ENCODE results near the gene ANKFN1.

DNA sequence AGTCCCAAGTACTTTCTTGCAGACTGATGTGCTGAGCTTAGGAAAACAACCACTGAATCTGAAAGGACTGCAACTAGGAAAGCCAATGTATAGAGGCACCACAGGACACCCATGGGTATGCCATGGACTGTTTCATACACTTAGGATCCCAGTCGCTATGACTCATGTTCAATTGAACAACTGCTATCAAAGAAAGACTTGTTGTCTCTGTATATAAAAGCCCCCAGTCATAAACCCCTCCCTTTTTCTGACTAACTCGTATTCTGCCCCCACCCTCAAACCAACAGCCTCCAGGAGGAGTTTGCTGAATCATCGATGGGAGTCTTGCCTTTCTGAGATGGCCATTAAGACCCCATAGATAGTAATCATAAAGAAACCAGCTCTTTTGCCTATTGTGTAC lies 205.4 kb downstream of the ANKFN1 start:
- TF ChIP-seq ZBTB34 (CRISPR knock-in tag; IDR thresholded peaks at IDR 0.05) (no peak), POLR2A (IDR thresholded peaks at IDR 0.05; ENCODE audit: insufficient read depth in 1 of 2, low read depth in 2 of 2, low read length in 2 of 2) (no peak), EZH2 (conservative IDR thresholded peaks at IDR 0.05; ENCODE audit: low read depth, low read length) (no peak), MXI1 (IDR thresholded peaks at IDR 0.05; ENCODE audit: borderline replicate concordance, low read depth, low read length) (no peak), FOXP1 (IDR thresholded peaks at IDR 0.05) (no peak), FOXP1 (CRISPR knock-in tag; IDR thresholded peaks at IDR 0.05) (no peak), GABPA (IDR thresholded peaks at IDR 0.05; ENCODE audit: low read depth, low read length) (no peak), GABPA (CRISPR knock-in tag; IDR thresholded peaks at IDR 0.05; ENCODE audit: low read depth) (no peak), ATF7 (IDR thresholded peaks at IDR 0.05) (no peak), ATF7 (CRISPR knock-in tag; IDR thresholded peaks at IDR 0.05) (no peak), ZNF841 (CRISPR knock-in tag; IDR thresholded peaks at IDR 0.05; ENCODE audit: borderline replicate concordance) (no peak), HDAC1 (CRISPR knock-in tag; IDR thresholded peaks at IDR 0.05) (no peak), POLR2AphosphoS2 (IDR thresholded peaks at IDR 0.05; ENCODE audit: low read depth, low read length) (no peak), CEBPG (CRISPR knock-in tag; IDR thresholded peaks at IDR 0.05) (no peak)

Measured in HepG2 (cell line).